ENCODE results near the gene HFE.

HFE gene

GRCh38 chr6:26065952-26066380 is 21.3 kb upstream of the HFE start (continued):
- TF ChIP-seq, protein P1, sequence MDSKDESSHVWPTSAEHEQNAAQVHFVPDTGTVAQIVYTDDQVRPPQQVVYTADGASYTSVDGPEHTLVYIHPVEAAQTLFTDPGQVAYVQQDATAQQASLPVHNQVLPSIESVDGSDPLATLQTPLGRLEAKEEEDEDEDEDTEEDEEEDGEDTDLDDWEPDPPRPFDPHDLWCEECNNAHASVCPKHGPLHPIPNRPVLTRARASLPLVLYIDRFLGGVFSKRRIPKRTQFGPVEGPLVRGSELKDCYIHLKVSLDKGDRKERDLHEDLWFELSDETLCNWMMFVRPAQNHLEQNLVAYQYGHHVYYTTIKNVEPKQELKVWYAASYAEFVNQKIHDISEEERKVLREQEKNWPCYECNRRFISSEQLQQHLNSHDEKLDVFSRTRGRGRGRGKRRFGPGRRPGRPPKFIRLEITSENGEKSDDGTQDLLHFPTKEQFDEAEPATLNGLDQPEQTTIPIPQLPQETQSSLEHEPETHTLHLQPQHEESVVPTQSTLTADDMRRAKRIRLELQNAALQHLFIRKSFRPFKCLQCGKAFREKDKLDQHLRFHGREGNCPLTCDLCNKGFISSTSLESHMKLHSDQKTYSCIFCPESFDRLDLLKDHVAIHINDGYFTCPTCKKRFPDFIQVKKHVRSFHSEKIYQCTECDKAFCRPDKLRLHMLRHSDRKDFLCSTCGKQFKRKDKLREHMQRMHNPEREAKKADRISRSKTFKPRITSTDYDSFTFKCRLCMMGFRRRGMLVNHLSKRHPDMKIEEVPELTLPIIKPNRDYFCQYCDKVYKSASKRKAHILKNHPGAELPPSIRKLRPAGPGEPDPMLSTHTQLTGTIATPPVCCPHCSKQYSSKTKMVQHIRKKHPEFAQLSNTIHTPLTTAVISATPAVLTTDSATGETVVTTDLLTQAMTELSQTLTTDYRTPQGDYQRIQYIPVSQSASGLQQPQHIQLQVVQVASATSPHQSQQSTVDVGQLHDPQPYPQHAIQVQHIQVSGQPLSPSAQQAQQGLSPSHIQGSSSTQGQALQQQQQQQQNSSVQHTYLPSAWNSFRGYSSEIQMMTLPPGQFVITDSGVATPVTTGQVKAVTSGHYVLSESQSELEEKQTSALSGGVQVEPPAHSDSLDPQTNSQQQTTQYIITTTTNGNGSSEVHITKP (tag by site-specific recombination; IDR thresholded peaks at IDR 0.05), result no peak
- no peak for TF ChIP-seq ZNF610 (tag by site-specific recombination; IDR thresholded peaks at IDR 0.05; ENCODE audit: borderline replicate concordance)
- TF ChIP-seq MZF1 (tag by site-specific recombination; IDR thresholded peaks at IDR 0.05; ENCODE audit: borderline replicate concordance), result no peak
- TF ChIP-seq ZNF521 (tag by site-specific recombination; IDR thresholded peaks at IDR 0.05), result no peak
- TF ChIP-seq ZNF184 (tag by site-specific recombination; IDR thresholded peaks at IDR 0.05), result peak; percentile 50; the same call in 1 of the 2 replicates
- no peak for TF ChIP-seq OSR2 (tag by site-specific recombination; IDR thresholded peaks at IDR 0.05)
- no peak for TF ChIP-seq SCRT2 (tag by site-specific recombination; IDR thresholded peaks at IDR 0.05)
- TF ChIP-seq KLF10 (tag by site-specific recombination; IDR thresholded peaks at IDR 0.05), result peak; percentile 18; the same call in 1 of the 2 replicates
- TF ChIP-seq ZNF280C (tag by site-specific recombination; IDR thresholded peaks at IDR 0.05), result no peak
- TF ChIP-seq INSM2 (tag by site-specific recombination; IDR thresholded peaks at IDR 0.05), result no peak
- peak; percentile 81 for TF ChIP-seq ZBTB8A (tag by site-specific recombination; IDR thresholded peaks at IDR 0.05)
- TF ChIP-seq ZNF654 (tag by site-specific recombination; IDR thresholded peaks at IDR 0.05; ENCODE audit: low read depth), result peak; percentile 96
- peak; percentile 46 for TF ChIP-seq CTCF (tag by site-specific recombination; IDR thresholded peaks at IDR 0.05)
- TF ChIP-seq, protein P2, sequence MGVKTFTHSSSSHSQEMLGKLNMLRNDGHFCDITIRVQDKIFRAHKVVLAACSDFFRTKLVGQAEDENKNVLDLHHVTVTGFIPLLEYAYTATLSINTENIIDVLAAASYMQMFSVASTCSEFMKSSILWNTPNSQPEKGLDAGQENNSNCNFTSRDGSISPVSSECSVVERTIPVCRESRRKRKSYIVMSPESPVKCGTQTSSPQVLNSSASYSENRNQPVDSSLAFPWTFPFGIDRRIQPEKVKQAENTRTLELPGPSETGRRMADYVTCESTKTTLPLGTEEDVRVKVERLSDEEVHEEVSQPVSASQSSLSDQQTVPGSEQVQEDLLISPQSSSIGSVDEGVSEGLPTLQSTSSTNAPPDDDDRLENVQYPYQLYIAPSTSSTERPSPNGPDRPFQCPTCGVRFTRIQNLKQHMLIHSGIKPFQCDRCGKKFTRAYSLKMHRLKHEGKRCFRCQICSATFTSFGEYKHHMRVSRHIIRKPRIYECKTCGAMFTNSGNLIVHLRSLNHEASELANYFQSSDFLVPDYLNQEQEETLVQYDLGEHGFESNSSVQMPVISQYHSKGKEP (tag by site-specific recombination; IDR thresholded peaks at IDR 0.05), result no peak
- TF ChIP-seq ZNF280D (tag by site-specific recombination; IDR thresholded peaks at IDR 0.05), result no peak
- TF ChIP-seq TRIM28 (IDR thresholded peaks at IDR 0.05; ENCODE audit: borderline replicate concordance, low read length), result no peak
- peak; percentile 25; the same call in 1 of the 2 replicates for TF ChIP-seq ZNF335 (tag by site-specific recombination; conservative IDR thresholded peaks at IDR 0.05)
- TF ChIP-seq ZNF548 (tag by site-specific recombination; IDR thresholded peaks at IDR 0.05), result no peak
- TF ChIP-seq ZNF777 (tag by site-specific recombination; IDR thresholded peaks at IDR 0.05; ENCODE audit: borderline replicate concordance), result no peak
- peak; percentile 73 for TF ChIP-seq ZNF660 (tag by site-specific recombination; IDR thresholded peaks at IDR 0.05)
- no peak for TF ChIP-seq KLF9 (tag by site-specific recombination; IDR thresholded peaks at IDR 0.05; ENCODE audit: low read depth)
- TF ChIP-seq, protein P3, sequence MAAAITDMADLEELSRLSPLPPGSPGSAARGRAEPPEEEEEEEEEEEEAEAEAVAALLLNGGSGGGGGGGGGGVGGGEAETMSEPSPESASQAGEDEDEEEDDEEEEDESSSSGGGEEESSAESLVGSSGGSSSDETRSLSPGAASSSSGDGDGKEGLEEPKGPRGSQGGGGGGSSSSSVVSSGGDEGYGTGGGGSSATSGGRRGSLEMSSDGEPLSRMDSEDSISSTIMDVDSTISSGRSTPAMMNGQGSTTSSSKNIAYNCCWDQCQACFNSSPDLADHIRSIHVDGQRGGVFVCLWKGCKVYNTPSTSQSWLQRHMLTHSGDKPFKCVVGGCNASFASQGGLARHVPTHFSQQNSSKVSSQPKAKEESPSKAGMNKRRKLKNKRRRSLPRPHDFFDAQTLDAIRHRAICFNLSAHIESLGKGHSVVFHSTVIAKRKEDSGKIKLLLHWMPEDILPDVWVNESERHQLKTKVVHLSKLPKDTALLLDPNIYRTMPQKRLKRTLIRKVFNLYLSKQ (tag by site-specific recombination; IDR thresholded peaks at IDR 0.05; ENCODE audit: borderline replicate concordance), result no peak
- TF ChIP-seq ZFP3 (tag by site-specific recombination; IDR thresholded peaks at IDR 0.05; ENCODE audit: low read depth), result no peak
- no peak for TF ChIP-seq ZNF202 (tag by site-specific recombination; IDR thresholded peaks at IDR 0.05; ENCODE audit: borderline replicate concordance)
- TF ChIP-seq SETDB1 (IDR thresholded peaks at IDR 0.05; ENCODE audit: insufficient read length, low read length), result no peak
